ENCODE data around the gene SLC25A10. TPM values are rescaled to one million over a fixed set of nuclear protein-coding genes. Genes with fewer than 3 reads are reported as not detected.

Gene SLC25A10
- total RNA-seq, 6 experiments from 2014 or later: 13.2 to 21.9 (median 17.1) TPM

DNA sequence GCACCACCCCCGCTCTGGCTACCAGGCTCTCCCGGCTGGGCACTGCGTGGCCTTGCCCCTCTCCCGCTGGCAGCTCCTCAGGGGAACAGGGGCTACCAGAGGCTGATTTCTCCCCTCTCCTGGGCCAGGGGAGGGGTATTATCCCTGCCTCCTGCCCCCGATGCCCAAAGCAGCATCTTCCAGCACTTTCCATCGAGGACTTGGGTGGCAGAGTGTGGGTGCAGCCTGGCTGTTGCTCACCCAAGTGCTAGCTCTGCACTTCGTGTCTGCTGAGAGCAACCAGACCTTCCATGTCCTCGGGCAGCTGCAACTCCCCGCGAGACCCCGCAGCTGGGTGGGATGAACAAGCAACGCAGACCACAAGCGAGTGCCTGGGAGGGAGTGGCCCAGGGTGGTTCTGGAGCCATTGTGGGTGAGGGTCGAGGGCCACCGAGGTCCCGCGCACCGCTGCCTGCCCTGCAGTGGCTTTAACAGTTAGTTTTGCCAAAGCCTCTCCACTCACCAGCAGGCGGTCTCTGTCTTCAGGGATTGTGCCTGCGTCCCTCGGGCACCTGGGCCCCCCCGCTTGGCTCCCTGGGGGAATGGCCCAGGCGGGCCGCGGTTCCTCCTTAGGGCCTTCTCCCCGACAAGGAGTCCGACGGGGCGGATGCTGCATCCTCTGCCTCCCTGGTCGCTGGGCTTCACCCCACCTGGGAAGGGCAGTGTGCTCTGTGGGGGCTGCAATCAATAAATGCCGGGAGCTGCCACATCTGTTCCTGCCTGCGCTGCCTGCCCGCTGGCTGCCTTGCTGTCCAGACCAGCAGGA, 8.4 kb downstream of the SLC25A10 start:
- Mint-ChIP-seq H3K27me3 (ENCODE audit: insufficient read depth) (peaks cover 3% of the 10 kb centered on the region; the same call in 1 of the 2 replicates), H3K27ac (no peak overlapping the region), H3K4me3 (no peak overlapping the region), H3K36me3 (ENCODE audit: low read depth) (no peaks in the 10 kb centered on the region; the same call in 1 of the 2 replicates), H3K9me3 (no peaks in the 10 kb centered on the region), H3K4me1 (ENCODE audit: low read depth) (peaks cover 13% of the 10 kb centered on the region; the same call in 1 of the 2 replicates)
- DNase-seq: no peak
- TF ChIP-seq, protein P1, sequence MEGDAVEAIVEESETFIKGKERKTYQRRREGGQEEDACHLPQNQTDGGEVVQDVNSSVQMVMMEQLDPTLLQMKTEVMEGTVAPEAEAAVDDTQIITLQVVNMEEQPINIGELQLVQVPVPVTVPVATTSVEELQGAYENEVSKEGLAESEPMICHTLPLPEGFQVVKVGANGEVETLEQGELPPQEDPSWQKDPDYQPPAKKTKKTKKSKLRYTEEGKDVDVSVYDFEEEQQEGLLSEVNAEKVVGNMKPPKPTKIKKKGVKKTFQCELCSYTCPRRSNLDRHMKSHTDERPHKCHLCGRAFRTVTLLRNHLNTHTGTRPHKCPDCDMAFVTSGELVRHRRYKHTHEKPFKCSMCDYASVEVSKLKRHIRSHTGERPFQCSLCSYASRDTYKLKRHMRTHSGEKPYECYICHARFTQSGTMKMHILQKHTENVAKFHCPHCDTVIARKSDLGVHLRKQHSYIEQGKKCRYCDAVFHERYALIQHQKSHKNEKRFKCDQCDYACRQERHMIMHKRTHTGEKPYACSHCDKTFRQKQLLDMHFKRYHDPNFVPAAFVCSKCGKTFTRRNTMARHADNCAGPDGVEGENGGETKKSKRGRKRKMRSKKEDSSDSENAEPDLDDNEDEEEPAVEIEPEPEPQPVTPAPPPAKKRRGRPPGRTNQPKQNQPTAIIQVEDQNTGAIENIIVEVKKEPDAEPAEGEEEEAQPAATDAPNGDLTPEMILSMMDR (IDR thresholded peaks at IDR 0.05): no peak

DNA sequence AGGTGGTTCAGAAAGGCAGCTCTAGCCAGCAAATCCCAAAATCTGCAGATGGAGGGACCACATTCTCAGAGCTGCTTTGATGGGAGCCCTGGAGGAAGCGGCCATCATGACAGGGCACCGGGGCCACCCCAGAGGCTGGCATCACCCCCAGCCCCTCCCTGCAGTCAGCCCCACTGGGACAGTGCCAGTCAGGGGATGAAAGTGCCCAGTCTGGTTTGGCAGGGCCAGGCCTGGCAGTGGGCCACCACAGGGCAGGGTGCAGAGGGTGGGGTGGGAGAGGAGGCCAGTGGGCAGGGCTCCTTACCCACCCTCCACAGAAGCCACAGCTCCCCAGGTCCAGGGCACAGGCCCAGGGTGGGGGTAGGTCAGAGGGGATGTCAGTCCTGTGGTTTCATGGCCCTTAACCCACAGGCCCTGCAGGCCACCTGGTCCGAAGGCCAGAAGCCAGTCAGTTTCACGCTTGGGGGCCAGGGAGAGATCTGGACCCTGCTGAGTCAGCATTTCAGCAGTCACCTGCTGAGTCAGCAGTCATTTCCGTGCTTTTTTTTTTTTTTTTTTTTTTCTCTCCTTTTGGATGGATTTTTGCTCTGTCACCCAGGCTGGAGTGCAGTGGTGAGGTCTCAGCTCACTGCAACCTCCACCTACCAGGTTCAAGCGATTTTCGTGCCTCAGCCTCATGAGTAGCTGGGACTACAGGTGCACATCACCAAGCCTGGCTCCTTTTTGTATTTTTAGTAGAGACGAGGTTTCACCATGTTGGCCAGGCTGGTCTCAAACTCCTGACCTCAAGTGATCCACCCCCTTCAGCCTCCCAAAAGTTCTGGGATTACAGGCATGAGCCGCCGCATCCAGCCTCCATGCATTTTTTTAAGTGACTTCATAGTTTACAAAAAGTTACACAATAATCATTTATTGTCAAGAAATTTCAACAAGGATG, 10.4 kb downstream of the SLC25A10 start:
- Mint-ChIP-seq H3K27ac (no peak overlapping the region; the same call in 1 of the 2 replicates), H3K9me3 (no peaks in the 10 kb centered on the region), H3K4me3 (no peak overlapping the region), H3K27me3 (ENCODE audit: insufficient read depth) (peaks cover 4% of the 10 kb centered on the region), H3K36me3 (ENCODE audit: low read depth) (no peaks in the 10 kb centered on the region; the same call in 1 of the 2 replicates), H3K4me1 (ENCODE audit: low read depth) (peaks cover 13% of the 10 kb centered on the region; the same call in 1 of the 2 replicates)
- TF ChIP-seq, protein P1 (IDR thresholded peaks at IDR 0.05): no peak
- DNase-seq: no peak

DNA sequence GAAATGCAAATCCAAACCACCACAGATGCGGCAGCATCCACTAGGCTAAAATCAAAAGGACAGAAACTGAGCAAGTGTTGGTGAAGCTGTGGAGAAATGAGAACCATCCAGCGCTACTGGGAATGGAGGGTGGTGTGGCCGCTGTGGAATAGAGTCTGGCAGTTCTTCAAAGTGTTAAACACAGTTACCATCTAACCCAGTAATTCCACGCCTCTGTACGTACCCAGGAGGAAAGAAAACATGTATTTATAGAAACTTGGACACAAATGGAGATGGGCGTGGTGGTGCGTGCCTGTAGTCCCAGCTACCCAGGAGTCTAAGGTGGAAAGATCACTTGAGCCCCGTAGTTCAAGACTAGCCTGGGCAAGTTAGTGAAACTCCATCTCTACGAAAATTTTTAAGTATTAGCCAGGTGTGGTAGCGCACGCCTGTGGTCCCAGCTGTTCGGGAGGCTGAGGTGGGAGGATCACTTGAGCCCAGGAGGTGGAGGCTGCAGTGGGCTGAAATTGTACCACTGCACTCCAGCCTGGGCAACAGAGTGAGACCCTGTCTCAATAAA, 11.6 kb downstream of the SLC25A10 start:
- Mint-ChIP-seq H3K4me1 (ENCODE audit: low read depth) (peaks cover 13% of the 10 kb centered on the region; the same call in 1 of the 2 replicates), H3K27me3 (ENCODE audit: insufficient read depth) (peaks cover 4% of the 10 kb centered on the region), H3K4me3 (no peak overlapping the region), H3K27ac (no peak overlapping the region), H3K36me3 (ENCODE audit: low read depth) (no peaks in the 10 kb centered on the region; the same call in 1 of the 2 replicates), H3K9me3 (no peaks in the 10 kb centered on the region)
- DNase-seq: no peak
- TF ChIP-seq, protein P1 (IDR thresholded peaks at IDR 0.05): no peak

DNA sequence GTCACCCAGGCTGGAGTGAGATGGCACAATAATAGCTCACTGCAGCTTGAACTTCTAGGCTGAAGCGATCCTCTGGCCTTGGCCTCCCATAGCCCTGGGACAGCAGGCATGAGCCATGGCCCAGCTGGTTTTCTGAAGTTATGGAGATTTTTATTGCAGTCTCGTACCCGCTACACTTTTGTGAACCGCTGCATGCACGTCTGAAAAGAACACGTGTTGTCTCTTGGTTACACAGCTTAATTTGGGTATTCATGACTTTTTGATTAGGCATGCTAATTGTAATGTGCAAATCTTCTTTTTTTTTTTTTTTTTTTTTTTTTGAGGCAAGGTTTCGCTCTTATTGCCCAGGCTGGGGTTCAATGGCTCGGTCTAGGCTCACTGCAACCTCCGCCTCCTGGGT, 13.4 kb downstream of the SLC25A10 start:
- Mint-ChIP-seq H3K4me3 (no peak overlapping the region), H3K27ac (no peak overlapping the region), H3K36me3 (ENCODE audit: low read depth) (no peaks in the 10 kb centered on the region), H3K9me3 (no peaks in the 10 kb centered on the region), H3K27me3 (ENCODE audit: insufficient read depth) (peaks cover 4% of the 10 kb centered on the region), H3K4me1 (ENCODE audit: low read depth) (peaks cover 13% of the 10 kb centered on the region; the same call in 1 of the 2 replicates)
- TF ChIP-seq, protein P1 (IDR thresholded peaks at IDR 0.05): no peak
- no peak for DNase-seq

DNA sequence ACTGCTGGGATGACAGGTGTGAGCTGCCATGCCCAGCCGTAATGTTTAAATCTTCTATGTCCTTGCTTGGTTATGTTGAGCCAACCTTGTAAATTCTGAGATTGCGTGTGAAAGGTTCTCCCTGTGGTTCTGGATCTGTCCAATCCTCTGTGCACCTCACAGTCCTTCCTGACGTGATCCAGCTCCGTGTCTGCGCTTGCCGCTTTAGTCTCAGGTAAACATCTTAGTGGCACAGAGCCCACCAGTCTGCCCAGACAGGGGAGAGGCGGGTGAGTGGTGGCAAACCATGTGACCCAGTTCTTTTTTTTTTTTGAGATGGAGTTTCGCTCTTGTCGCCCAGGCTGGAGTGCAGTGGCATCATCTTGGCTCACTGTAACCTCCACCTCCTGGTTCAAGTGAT, 13.9 kb downstream of the SLC25A10 start:
- Mint-ChIP-seq H3K27ac (no peak overlapping the region), H3K9me3 (no peaks in the 10 kb centered on the region), H3K4me3 (no peak overlapping the region), H3K36me3 (ENCODE audit: low read depth) (no peaks in the 10 kb centered on the region), H3K27me3 (ENCODE audit: insufficient read depth) (peaks cover 4% of the 10 kb centered on the region), H3K4me1 (ENCODE audit: low read depth) (peaks cover 17% of the 10 kb centered on the region)
- TF ChIP-seq, protein P1 (IDR thresholded peaks at IDR 0.05): no peak
- DNase-seq: no peak
